ENCODE data around the gene PRTFDC1.

Gene PRTFDC1

DNA sequence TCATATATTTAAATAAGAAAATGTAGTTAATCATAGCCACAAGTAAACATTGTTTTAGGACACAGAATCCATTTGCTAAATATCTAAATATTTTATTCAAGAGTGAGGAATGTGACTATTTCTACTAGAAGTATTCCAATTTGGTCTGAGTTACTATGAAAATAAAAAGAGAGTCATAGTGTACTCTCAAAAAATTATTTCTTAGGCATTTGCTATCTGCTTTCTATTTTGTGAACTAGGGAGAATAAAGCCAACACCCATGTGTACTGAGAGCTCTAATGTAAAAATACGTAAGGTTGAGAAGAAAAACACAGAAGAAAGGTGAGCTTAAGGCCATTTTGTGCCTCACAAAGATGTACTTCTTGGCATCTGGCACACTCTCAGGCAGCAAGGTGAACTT lies 38.3 kb downstream of the PRTFDC1 start:
- no peaks in the 10 kb centered on the region for H4K20me1 ChIP-seq (ENCODE audit: control insufficient read depth, insufficient read depth, low read depth, low read length)
- TF ChIP-seq, protein P1, sequence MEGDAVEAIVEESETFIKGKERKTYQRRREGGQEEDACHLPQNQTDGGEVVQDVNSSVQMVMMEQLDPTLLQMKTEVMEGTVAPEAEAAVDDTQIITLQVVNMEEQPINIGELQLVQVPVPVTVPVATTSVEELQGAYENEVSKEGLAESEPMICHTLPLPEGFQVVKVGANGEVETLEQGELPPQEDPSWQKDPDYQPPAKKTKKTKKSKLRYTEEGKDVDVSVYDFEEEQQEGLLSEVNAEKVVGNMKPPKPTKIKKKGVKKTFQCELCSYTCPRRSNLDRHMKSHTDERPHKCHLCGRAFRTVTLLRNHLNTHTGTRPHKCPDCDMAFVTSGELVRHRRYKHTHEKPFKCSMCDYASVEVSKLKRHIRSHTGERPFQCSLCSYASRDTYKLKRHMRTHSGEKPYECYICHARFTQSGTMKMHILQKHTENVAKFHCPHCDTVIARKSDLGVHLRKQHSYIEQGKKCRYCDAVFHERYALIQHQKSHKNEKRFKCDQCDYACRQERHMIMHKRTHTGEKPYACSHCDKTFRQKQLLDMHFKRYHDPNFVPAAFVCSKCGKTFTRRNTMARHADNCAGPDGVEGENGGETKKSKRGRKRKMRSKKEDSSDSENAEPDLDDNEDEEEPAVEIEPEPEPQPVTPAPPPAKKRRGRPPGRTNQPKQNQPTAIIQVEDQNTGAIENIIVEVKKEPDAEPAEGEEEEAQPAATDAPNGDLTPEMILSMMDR (IDR thresholded peaks at IDR 0.05; ENCODE audit: low read depth, low read length, poor library complexity, severe bottlenecking) = no peak
- TF ChIP-seq EZH2phosphoT487 (IDR thresholded peaks at IDR 0.05; ENCODE audit: borderline replicate concordance, low read length) = no peak

DNA sequence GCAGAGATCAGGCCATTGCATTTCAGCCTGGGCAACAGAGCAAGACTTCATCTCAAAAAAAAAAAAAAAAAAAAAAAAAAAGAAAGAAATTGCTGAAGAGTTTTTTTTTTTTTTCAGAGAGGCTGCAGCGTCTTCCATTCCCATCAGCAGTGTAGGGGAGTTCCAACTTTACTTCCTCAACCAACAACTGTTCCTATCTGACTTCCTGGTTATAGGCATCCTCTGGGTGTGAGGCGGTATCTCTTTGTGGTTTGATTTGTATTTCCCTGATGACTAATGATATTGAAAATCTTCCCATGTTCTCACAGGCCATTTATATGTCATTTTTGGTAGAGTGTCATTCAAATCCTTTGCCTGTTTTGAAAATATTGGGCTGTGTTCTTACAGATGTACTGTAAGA lies 40.2 kb downstream of the PRTFDC1 start:
- H3K9me2 ChIP-seq (replicated peaks; ENCODE audit: control insufficient read depth, low read length) = no peaks in the 10 kb centered on the region
- H3K4me2 ChIP-seq (ENCODE audit: low read length) = no peak overlapping the region
- no peaks in the 10 kb centered on the region for H3K36me3 ChIP-seq (ENCODE audit: control insufficient read depth, low read length)
- H3K9me3 ChIP-seq (ENCODE audit: control insufficient read depth, insufficient read depth, low read length) = no peaks in the 10 kb centered on the region
- no peak overlapping the region for H3K27ac ChIP-seq (ENCODE audit: low read depth, low read length)
- H3K4me3 ChIP-seq (ENCODE audit: low read length) = no peak overlapping the region
- TF ChIP-seq EZH2phosphoT487 (IDR thresholded peaks at IDR 0.05; ENCODE audit: borderline replicate concordance, low read length) = no peak
- TF ChIP-seq, protein P1 (IDR thresholded peaks at IDR 0.05; ENCODE audit: low read depth, low read length, poor library complexity, severe bottlenecking) = no peak
- H3K79me2 ChIP-seq (ENCODE audit: control insufficient read depth, low read length) = no peaks in the 10 kb centered on the region
- H3K27me3 ChIP-seq (ENCODE audit: control insufficient read depth, low read length) = no peaks in the 10 kb centered on the region
- H3K4me1 ChIP-seq (ENCODE audit: control insufficient read depth, low read length) = no peaks in the 10 kb centered on the region
- no peaks in the 10 kb centered on the region for H3F3A ChIP-seq (ENCODE audit: control insufficient read depth, insufficient read depth)
- no peaks in the 10 kb centered on the region for H4K20me1 ChIP-seq (ENCODE audit: control insufficient read depth, insufficient read depth, low read depth, low read length)

More for the DNA sequence above, 38.3 kb downstream of the PRTFDC1 start:
- Histone ChIP-seq H3K27ac (ENCODE audit: low read depth, low read length) (no peak overlapping the region), H3K36me3 (ENCODE audit: control insufficient read depth, low read length) (no peaks in the 10 kb centered on the region), H3K4me3 (ENCODE audit: low read length) (no peak overlapping the region), H3F3A (ENCODE audit: control insufficient read depth, insufficient read depth) (no peaks in the 10 kb centered on the region), H3K27me3 (ENCODE audit: control insufficient read depth, low read length) (no peaks in the 10 kb centered on the region), H3K9me2 (replicated peaks; ENCODE audit: control insufficient read depth, low read length) (no peaks in the 10 kb centered on the region), H3K79me2 (ENCODE audit: control insufficient read depth, low read length) (no peaks in the 10 kb centered on the region), H3K4me2 (ENCODE audit: low read length) (no peak overlapping the region), H3K4me1 (ENCODE audit: control insufficient read depth, low read length) (no peaks in the 10 kb centered on the region), H3K9me3 (ENCODE audit: control insufficient read depth, insufficient read depth, low read length) (0 out of 2 replicates have a peak, but pooled peaks cover 3% of the 10 kb centered on the region)

DNA sequence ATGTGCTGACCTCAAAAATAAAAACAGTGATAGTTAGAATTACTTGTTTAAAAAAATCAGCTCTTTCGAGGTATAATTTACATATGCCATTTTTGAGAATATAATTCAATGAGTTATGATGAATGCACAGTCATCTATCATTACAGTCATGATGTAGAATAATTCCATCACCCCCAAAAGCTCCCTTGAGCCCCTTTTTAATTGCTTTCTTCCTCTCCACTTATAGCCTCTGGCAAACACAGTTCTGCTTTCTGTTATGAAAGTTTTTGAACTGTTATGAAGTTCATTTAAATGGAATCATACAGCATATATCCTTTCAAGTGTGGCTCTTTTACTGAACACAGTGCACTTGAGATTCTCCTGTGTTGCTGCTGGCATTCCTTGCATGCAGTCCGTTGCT lies 41.4 kb downstream of the PRTFDC1 start:
- TF ChIP-seq EZH2phosphoT487 (IDR thresholded peaks at IDR 0.05; ENCODE audit: borderline replicate concordance, low read length) = no peak
- TF ChIP-seq, protein P1 (IDR thresholded peaks at IDR 0.05; ENCODE audit: low read depth, low read length, poor library complexity, severe bottlenecking) = no peak

More for the DNA sequence above, 41.4 kb downstream of the PRTFDC1 start:
- Histone ChIP-seq H3K9me3 (ENCODE audit: control insufficient read depth, insufficient read depth, low read length) (no peaks in the 10 kb centered on the region), H3K4me3 (ENCODE audit: low read length) (no peak overlapping the region), H3F3A (ENCODE audit: control insufficient read depth, insufficient read depth) (no peaks in the 10 kb centered on the region), H3K4me1 (ENCODE audit: control insufficient read depth, low read length) (no peaks in the 10 kb centered on the region), H3K27ac (ENCODE audit: low read depth, low read length) (no peak overlapping the region), H3K27me3 (ENCODE audit: control insufficient read depth, low read length) (no peaks in the 10 kb centered on the region), H3K36me3 (ENCODE audit: control insufficient read depth, low read length) (no peaks in the 10 kb centered on the region), H4K20me1 (ENCODE audit: control insufficient read depth, insufficient read depth, low read depth, low read length) (no peaks in the 10 kb centered on the region), H3K4me2 (ENCODE audit: low read length) (no peak overlapping the region), H3K79me2 (ENCODE audit: control insufficient read depth, low read length) (no peaks in the 10 kb centered on the region), H3K9me2 (replicated peaks; ENCODE audit: control insufficient read depth, low read length) (no peaks in the 10 kb centered on the region)

Measured in DOHH2 (cell line).